SU-DHL-6 (cell line): ENCODE measurements around the gene COG1.

Source experiments
- H2AFZ ChIP-seq: fragments of 200-600 bp; sonication (generic); 2 replicates; pipeline ENCODE4 v1.6.1; 2014; ENCODE audit warnings: low read depth, mild to moderate bottlenecking, moderate library complexity, mixed read lengths, antibody characterized with exemption, low read length; ENCODE audit not compliant: severe bottlenecking
- H3F3A ChIP-seq: fragments of 200-600 bp; shearing (Covaris generic); 2 replicates; pipeline ENCODE4 v1.6.0; 2016; ENCODE audit warnings: antibody characterized with exemption, mild to moderate bottlenecking; ENCODE audit not compliant: insufficient read depth
- H3K27ac ChIP-seq: fragments of 200-600 bp; sonication (generic); 2 replicates; pipeline ENCODE4 v1.5.1; 2016; ENCODE audit warnings: low read depth, mild to moderate bottlenecking, low read length, moderate library complexity, mixed read lengths
- H3K27me3 ChIP-seq: fragments of 200-600 bp; sonication (generic), shearing (Covaris generic); 2 replicates; pipeline ENCODE4 v1.6.0; 2014; ENCODE audit warnings: mild to moderate bottlenecking, low read length
- H3K36me3 ChIP-seq: fragments of 200-600 bp; sonication (generic); 2 replicates; pipeline ENCODE4 v1.6.1; 2014; ENCODE audit warnings: mild to moderate bottlenecking, low read length, mixed read lengths
- H3K4me2 ChIP-seq: fragments of 300-600, 200-600 bp; shearing (Covaris generic), sonication (generic); 2 replicates; pipeline ENCODE4 v1.6.0; 2014; ENCODE audit warnings: low read length, low read depth, mild to moderate bottlenecking; ENCODE audit not compliant: poor library complexity, severe bottlenecking
- H3K4me3 ChIP-seq: fragments of 200-600 bp; sonication (generic); 2 replicates; pipeline ENCODE4 v1.5.1; 2014; ENCODE audit warnings: antibody characterized with exemption, low read length, mild to moderate bottlenecking, mixed read lengths; ENCODE audit not compliant: insufficient read depth, poor library complexity, severe bottlenecking
- H3K79me2 ChIP-seq: fragments of 200-600 bp; sonication (generic); 2 replicates; pipeline ENCODE4 v1.6.1; 2014; ENCODE audit warnings: mild to moderate bottlenecking, low read length, moderate library complexity; ENCODE audit not compliant: insufficient read depth
- H3K9ac ChIP-seq: fragments of 200-600 bp; sonication (generic); 2 replicates; pipeline ENCODE4 v1.7.0; 2014; ENCODE audit warnings: mild to moderate bottlenecking, low read length
- H3K9me2 ChIP-seq: fragments of 200-600 bp; sonication (generic); replicated peaks from 2 replicates; pipeline ENCODE4 v1.6.1; 2014; ENCODE audit warnings: low read length; ENCODE audit not compliant: insufficient read depth
- H3K9me3 ChIP-seq: fragments of 200-600 bp; sonication (generic); 2 replicates; pipeline ENCODE4 v1.6.1; 2014; ENCODE audit warnings: low read length, mixed read lengths; ENCODE audit not compliant: insufficient read depth
- H4K20me1 ChIP-seq: fragments of 200-600 bp; sonication (generic); 2 replicates; pipeline ENCODE4 v1.6.1; 2014; ENCODE audit warnings: low read depth, mild to moderate bottlenecking, antibody characterized with exemption, low read length, moderate library complexity, mixed read lengths
- CTCF ChIP-seq: fragments of 200-600 bp; sonication (generic); IDR thresholded peaks from one replicate; pipeline ENCODE4 v1.5.1; 2017; ENCODE audit warnings: antibody characterized with exemption, mild to moderate bottlenecking, low read length, moderate library complexity; ENCODE audit not compliant: insufficient read depth, poor library complexity, severe bottlenecking
- EZH2phosphoT487 ChIP-seq: fragments of 200-600 bp; sonication (generic), shearing (Covaris generic); conservative IDR thresholded peaks from 2 replicates; pipeline ENCODE4 v1.6.1; 2018; ENCODE audit warnings: mild to moderate bottlenecking, antibody characterized with exemption, low read length, moderate library complexity, mixed read lengths

COG1 gene

DNA sequence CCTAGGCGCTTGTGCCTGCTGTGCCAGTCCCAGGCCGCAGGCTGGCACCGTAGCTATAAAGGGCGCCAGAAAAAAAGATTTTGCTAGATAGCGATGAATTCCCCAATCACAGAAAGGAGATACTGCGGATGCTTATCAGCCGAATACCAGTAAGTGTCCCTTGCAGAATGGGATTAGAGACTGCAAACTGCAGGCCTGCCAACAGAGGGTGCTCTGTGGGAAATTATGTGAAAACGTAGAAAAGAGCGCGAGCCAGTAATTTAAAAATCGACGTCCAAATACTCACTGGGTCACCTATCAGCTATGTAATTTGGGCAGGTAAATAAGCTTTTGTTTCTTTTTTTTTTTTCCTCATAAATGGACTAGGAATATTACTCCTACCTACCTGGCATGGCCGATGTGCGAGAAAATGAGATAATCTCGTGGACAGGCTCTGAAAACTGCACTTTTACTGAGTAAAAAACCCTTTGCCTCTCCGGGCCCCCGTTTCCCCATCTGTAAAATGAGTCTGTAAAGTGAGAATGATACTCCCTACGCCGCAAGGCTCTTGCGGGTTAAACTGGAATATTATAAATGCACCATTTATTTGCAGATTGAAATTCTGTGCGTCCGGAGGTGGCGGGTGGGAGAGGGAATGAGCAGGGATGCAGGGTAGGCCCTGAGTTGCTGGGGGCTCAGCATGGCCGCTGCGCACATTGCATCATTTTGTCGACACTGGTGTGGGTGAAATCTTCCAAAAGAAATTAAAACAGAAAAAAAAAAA is 1.2 kb upstream of the COG1 start:
- Histone ChIP-seq H3K4me2 (peak overlapping the region; percentile 95), H3K36me3 (no peaks in the 10 kb centered on the region), H3K79me2 (peaks cover 27% of the 10 kb centered on the region), H3K9me2 (no peaks in the 10 kb centered on the region), H2AFZ (peak overlapping the region; percentile 35), H3K4me3 (peak overlapping the region; percentile 94), H3K27ac (peak overlapping the region; percentile 86), H3F3A (peaks cover 5% of the 10 kb centered on the region; the same call in 1 of the 2 replicates), H3K27me3 (no peaks in the 10 kb centered on the region), H3K9me3 (no peaks in the 10 kb centered on the region), H3K9ac (peak overlapping the region; percentile 92), H4K20me1 (no peaks in the 10 kb centered on the region)
- TF ChIP-seq EZH2phosphoT487 (no peak), CTCF (peak; percentile 66)

DNA sequence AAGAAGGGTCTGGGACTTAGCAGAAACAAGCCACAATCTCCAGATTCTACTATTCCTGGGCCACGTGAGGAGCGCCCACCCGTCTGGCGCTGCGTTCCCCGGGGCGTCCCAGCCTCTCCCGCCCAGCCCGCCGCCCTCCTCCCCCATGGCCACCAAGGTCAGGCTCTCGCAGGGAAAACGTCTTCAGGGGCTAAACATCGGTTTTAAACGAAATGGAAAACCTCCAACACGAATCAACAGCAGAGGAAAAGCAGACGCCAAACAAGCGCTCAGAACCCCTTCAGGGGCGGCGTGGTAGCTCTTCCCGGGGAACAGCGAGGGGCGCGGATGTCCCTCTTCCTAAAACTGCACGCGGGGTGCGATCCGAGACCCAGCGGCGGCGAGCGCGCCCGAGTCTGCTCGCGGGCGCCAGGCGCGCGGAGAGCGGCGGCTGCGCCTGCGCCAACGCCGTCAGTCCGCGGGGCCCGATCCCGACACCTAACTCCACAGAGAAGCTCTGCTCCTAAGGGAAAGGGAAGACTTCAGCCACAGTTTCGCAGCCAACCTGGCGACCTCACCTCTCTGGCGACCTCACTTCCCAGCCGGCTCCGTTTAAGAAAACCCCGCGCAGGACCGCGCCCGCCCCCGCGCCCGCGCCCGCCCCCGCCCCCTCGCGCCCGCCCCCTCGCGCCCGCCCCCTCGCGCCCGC is 505 bp upstream of the COG1 start:
- Histone ChIP-seq H3K27ac (peak overlapping the region; percentile 86), H3K9ac (peak overlapping the region; percentile 92), H3F3A (peaks cover 5% of the 10 kb centered on the region; the same call in 1 of the 2 replicates), H3K4me2 (peak overlapping the region; percentile 95), H3K9me3 (no peaks in the 10 kb centered on the region), H3K9me2 (no peaks in the 10 kb centered on the region), H3K27me3 (no peaks in the 10 kb centered on the region), H3K36me3 (no peaks in the 10 kb centered on the region; the same call in 1 of the 2 replicates), H2AFZ (peak overlapping the region; percentile 62), H3K79me2 (peaks cover 27% of the 10 kb centered on the region), H3K4me3 (peak overlapping the region; percentile 94), H4K20me1 (no peaks in the 10 kb centered on the region)
- TF ChIP-seq EZH2phosphoT487 (no peak), CTCF (no peak)

- Histone ChIP-seq H3K79me2 (peaks cover 19% of the 10 kb centered on the region; the same call in 1 of the 2 replicates), H3K9ac (no peak overlapping the region)
These were observed 1.8 kb downstream of the COG1 start for GRCh38 chr17:73194514-73195222.

More at GRCh38 chr17:73194514-73195222, 1.8 kb downstream of the COG1 start:
- no peak overlapping the region for H2AFZ ChIP-seq
- no peaks in the 10 kb centered on the region for H3K9me3 ChIP-seq
- no peak overlapping the region for H3K4me3 ChIP-seq
- TF ChIP-seq CTCF = no peak
- no peak for TF ChIP-seq EZH2phosphoT487
- no peak overlapping the region for H3K27ac ChIP-seq
- H3F3A ChIP-seq = peaks cover 5% of the 10 kb centered on the region; the same call in 1 of the 2 replicates
- H3K9me2 ChIP-seq = no peaks in the 10 kb centered on the region
- no peaks in the 10 kb centered on the region; the same call in 1 of the 2 replicates for H3K36me3 ChIP-seq
- no peaks in the 10 kb centered on the region for H3K27me3 ChIP-seq
- no peak overlapping the region for H3K4me2 ChIP-seq
- H4K20me1 ChIP-seq = no peaks in the 10 kb centered on the region
